Measurements from ENCODE around the gene COG5.

Gene COG5

DNA sequence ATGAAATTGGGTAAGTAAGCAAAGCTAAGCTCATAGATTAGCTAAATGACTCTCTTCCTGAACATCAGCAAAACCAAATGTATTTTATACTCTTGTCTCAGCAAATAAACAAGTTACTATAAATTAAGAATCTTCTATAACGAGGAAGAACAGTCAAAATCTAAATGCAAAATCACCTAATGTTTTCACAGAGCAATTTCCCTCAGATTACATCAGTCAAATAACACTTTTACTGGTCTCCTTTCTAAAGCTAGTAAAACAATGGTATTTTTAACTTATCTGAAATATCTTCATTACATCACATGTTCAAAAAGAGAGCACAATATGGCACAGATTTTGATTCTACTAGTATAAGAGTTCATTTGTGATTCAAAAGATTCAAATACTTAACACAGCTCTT lies 110.3 kb downstream of the COG5 start:
- DNase-seq = no peak

DNA sequence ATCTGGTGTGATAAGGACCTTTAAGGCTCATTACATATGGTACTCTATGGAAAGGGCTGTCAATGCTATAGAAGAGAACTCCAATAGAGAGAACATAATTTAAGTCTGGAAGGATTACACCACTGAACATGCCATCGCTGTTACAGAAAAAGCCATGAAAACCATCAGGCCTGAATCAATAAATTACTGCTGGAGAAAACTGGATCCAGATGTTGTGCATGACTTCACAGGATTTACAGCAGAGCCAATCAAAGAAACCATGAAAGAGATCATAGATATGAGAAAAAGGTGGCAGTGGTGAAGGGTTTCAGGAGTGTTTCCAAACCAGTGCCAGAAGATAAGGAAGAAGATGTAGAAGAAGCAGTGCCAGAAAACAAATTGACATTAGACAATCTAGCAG lies 112.8 kb downstream of the COG5 start:
- no peak for DNase-seq

DNA sequence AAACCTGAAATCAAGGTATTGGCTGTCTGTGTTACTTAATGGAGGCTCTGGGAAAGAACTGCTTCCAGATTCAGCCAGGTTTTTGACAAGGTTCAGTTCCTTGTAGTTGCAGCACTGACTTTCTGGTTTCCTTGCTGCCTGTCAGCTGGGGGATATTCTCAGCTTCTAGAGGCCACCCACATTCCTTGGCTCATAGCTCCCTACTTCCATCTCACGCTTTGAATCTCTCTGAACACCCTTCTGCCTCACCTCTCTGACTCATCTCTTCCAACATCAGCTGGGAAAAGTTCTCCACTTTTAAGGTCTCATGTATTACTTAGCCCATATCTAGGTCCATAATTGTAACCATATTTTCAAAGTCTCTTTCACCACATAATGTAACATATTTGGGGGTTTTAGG lies 116.7 kb downstream of the COG5 start:
- DNase-seq = no peak

DNA sequence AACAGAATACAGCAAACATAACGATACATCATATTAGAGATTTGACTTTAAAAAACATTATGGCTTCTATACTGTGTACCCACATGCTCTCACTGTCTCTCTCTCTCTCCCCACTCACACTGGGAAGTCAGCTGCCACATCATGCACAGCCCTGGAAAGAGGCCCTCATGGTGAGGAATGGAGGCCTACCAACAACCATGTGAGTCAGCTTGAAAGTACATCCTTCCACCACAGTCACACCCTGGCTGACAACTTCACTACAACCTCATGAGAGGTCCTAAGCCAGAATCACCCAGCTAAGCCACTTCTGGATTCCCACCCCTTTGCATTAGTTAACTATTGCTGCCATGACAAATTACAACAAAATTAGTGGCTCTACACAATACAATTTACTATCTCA lies 117.2 kb downstream of the COG5 start:
- DNase-seq = no peak

DNA sequence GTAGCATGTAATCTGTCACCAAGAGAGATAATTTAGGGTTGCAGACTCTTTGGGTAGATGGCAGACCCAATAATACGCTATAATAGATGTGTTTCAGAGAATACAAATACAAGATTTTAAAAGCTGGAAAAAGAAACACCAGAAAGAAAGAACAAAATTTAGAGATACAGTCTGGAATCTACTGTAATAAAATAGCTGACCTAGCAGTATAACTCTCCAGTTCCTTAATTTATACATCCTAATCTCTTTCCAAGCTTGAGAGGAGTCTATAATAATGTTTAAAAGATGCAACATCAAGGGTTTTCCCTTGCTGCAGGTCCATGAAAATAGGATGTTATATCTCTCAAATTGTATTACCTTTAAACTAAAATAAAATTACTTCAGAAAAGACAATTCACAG lies 121.0 kb downstream of the COG5 start:
- no peak for DNase-seq

DNA sequence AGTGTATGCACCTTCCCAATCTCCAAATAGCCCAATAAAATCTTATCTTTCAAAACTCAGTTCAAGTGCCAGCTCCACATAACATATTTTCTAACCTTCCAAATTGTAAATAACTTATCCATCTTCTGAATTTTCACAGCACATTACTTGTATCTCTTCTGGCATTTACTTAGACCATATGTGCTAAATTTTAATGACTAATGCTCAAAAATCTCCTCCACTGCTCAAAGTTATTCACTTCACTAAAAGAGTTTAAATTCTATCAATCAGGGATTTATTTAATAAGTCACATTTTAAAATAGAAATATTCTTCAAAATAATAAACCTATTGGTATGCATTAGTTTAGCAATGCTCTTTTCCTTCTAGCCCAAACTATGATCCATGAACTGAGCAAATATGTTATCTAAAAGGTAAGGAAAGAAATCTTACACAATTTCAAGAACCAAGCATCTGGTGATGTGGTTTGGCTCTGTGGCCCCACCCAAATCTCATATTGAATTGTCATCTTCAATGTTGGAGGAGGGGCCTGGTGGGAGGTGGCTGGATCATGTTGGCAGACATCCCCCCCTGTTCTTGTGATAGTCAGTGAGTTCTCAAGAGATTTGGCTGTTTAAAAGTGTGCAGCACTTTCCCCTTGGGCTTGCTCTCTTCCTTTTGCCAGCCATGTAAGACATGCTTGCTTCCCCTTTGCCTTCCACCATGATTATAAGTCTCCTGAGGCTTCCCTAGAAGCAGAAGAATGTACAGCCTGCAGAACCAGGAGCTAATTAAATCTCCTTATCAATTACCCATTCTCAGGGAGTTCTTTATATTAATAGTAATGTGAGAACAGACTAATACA lies 121.9 kb downstream of the COG5 start:
- DNase-seq = no peak

DNA sequence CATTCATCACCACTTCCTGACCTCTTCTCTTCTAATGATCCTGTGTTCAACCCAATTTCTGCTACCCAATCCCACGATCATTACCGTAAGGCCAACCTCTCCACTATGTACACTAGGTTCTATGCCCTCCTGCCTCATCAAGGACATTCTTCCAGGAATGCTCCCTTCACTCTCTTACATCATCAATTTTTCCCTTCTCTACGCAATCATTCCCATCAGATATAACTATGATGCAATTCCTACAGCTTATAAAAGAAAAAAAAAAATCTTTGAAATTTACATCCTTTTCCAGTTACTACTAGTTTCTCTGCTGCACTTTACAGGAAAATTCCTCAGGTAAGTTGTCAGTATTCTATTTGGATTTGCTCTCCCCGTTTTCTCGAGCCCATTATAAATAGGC lies 124.7 kb downstream of the COG5 start:
- no peak for DNase-seq

DNA sequence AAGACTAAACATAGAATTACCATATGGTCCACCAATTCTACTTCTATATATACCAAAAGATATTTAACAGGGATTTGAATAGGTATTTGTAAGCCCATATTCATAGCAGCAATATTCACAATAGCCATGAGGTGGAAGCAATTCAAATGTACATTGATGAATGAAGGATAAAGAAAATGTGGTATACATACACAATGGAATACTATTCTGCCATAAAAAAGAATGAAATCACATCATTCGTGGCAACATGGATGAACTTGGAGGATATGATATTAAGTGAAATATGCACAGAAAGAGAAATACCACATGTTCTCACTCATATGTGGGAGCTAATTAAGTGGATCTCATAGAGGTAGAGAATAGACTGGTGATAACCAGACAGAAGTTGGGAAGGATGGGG lies 128.0 kb downstream of the COG5 start:
- DNase-seq = no peak

DNA sequence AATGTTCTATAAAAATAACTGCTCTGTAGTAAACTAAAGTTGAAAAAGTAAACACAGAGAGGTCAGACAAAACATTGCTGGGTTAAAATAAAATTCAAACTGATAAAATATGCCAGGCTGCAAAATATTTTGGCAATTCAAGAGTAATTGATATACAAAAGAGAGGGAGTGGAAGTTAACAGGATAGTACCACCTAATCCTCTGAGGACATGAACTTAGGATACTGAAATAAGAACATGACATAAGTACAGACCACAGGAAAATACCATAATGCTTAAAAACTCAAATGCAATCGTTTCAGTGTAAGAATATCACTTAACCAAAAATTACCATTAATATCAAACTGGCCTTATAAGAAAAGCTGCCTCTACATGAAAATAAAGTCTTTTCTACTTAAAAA lies 131.5 kb downstream of the COG5 start:
- DNase-seq = no peak

DNA sequence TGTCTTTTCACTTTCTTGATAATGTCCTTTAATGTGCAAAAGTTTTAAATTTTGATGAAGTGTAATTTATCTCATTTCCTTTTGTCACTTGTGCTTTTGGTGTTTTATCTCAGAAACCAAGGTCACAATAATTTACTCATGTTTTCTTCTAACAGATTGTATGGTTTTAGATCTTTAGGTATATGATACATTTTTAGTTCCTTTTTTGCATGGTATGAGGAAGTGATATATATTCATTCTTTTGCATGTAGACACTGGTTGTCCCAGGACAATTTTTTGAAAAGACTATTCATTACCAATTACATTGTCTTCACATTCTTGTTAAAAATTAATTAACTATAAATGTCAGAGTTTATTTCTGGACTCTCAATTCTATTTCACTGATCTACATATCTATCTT lies 133.7 kb downstream of the COG5 start:
- no peak for DNase-seq

DNA sequence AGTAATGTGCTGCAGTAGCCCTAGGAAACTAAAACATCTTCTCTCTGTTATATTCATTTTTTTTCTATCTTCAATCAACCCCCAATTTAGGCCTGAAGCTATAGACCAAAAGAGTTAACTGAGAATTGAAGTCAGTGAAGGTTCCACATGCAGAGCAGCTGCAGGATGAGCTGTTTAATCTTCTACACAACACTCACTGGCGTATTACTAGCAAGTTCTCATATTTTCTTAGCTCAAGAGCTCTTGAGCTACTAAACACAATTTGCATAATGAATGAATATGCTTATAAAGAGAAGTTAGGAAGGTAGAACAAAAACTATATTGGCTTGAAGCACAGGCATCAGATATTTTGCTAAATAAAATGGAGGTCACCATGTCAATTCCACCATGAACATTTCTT lies 135.1 kb downstream of the COG5 start:
- no peak for DNase-seq

DNA sequence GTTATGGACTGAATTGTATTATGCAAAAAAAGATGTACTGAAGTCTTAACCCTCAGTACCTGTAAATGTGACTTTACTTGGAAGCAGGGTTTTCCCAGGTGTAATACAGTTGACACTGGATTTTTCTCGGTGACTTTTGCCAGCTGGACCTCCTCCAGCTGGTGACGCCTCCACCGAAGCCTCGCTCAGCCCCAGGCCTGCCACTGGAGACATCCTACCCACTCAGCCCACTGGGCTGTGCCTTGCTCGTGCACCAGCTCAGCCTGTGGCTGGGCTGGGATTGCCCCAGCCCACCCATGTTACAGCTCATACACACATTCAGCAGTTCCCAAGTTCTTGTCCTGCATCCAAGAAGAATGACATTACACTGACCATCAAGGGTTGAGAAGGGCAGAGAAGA lies 136.3 kb downstream of the COG5 start:
- DNase-seq = no peak

DNA sequence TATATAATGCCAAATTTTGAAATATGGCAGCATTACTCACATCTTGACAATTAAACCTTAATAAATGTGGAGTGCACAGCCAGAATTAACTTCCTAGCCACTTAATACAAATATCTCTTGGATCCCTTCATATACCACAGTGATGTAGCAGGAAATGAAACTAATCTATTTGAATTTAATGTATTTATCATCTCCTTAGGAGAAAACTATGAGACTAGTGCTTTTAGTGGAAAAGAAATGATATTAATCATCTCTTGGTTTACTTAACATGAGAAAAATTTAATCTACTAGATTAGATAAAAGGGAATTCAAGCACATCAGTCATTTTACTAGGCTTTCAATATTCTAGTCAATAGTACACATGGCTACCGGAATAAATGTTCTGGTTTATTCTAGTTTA lies 149.5 kb downstream of the COG5 start:
- DNase-seq = no peak

DNA sequence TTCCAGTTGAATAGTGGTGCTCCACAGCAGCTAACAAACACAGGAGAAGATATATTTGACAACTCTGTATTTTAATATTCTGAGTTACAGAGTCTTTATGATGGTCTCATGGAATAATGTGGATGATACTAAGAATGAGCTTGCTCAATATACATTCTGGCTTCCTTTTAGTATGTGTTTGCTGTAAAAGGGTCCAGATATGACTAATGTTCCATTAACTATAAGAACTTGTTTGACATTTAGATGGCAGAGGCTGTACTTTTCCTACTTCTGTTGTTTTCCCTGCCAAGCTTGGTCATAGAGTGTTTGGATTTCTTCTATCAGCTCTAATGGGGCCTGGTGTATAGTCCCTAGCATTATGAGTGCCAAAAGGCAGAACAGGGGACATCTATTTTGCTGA lies 155.4 kb downstream of the COG5 start:
- DNase-seq = no peak

DNA sequence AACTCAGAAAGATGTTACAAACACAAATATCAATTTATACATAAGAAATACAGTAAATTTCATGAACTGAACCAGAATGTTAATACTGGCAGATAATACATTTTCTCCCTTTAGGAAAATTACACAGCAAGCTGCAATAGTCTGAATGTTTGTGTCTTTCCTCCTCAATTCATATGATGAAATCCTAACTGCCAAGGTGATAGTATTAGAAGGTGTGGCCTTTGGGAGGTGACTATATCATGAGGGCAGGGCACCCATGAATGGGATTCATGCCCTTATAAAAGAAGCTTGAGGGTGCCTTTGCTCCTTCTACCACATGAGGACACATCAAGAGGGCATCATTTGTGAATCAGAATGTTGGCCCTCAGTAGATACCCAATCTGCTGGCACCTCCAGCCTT lies 158.2 kb downstream of the COG5 start:
- DNase-seq = no peak

DNA sequence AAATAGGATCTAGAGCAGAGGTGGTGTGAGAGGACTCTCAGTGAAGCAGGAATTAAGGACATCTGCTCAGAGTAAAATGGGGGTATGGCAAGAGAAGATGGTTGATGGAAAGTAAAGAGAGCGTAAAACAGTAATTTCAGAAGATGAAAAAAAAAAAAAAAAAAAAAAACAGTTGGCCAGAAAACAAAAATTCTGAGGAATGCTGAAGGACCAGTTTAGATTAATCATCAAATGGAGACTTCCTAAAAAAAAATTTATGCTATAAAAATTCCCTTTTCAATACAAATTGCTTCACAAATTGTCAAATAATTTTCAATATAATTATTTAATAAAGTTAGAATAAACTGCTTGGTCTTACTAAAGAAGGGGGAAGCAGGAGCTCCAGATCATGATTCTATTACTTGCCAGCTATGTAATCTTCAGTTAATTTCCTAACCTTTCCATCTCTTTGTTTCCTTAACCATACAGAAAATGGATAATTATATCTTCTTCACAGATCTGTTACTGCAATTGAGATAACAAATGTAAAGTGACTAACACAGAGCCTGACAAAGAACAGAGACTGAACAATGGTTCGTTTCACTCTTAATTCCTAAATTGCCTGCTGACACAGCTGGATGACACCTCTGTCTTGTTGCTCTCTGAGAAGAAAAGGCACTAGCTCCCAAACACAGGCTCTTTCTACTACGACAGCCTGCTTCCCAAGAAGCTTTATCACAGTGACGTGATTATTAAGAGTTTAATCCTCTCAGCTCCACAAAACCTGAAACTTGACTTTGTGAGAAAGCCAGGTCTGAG lies 158.8 kb downstream of the COG5 start:
- no peak for DNase-seq

DNA sequence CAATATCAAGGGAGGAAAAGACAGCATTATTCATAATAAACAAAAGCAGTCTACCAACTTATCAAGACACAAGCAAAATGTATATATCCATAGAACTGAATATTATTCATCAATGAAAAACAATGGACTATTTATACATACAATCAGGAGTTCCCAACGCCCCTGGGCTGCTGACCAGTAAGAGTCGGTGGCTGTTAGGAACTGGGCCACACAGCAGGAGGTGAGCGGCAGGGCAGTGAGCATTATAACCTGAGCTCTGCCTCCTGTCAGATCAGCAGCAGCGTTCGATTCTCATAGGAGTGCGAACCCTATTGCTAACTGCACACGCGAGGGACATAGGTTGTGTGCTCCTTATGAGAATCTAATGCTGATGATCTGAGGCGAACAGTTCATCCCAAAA lies 165.6 kb downstream of the COG5 start:
- DNase-seq = no peak

DNA sequence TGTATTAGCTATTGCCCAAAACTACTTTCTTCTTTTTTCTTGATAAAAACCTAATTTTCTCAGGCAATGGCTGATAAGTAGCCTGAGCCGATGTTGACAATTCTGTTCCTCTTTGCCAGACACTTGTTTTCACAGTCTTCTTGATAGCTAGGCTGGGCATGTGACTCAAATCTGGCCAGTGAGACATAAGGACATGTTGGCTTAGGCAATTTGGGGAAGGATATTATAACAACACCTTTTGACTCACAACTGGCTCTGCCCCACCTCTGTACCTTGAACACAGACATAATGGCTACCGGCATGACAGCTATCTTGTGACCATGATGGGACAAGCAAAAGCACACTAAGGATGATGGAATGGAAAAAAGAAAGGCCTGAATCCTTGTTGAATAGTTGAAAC lies 166.7 kb downstream of the COG5 start:
- no peak for DNase-seq

DNA sequence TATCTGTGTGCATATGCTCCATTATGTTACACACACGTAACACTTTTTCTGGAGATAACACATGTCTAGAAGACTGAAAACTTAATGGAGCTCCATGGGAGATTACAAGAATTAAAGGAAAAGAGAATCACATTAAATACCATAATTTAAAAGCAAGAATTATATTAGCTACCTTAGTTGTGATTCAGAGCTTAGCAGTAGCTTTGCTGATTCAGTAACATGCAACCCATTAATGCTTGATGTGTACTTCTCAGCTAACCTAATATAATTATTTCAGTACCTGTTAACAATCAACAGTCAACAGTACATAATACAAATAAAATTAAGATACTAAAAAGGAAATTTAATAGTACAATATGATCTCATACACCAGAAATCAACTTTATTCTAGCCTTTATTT lies 167.6 kb downstream of the COG5 start:
- DNase-seq = no peak

DNA sequence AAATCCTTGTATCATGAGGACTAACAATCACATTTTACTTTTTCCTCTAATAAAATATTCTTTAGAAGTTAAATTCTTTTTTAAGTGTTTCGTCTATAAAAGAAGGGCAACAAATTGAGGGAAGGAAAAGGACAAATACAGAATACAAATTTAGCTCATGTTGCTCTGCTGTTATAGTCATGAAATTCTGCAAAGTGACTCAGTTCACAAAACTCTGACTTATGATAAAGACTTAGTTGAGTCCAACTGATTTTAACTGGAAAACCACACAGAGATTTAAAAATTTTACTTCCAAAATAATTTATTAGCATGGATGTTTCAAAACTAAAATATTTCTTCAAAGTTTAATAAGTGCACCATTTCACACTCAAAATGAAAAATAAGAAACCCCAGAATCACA lies 168.9 kb downstream of the COG5 start:
- no peak for DNase-seq

DNA sequence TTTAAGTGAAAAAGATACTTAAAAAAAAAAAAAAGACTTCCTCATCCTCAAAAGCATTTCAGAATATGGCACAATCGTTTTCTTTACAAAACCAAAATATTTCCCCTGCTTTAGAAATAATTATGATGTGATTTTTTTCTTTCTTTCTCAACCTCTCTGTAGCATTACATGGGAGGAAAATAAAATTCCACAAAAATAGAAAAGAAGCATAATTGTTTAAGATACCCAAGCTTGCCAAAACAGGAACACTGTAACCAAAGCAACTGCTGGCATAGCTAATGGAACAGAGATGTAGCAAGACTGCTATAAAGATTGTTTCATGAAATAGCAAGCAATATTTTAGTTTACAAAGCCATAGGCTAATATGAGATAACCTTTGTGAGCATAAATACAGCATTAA lies 169.4 kb downstream of the COG5 start:
- DNase-seq = no peak

DNA sequence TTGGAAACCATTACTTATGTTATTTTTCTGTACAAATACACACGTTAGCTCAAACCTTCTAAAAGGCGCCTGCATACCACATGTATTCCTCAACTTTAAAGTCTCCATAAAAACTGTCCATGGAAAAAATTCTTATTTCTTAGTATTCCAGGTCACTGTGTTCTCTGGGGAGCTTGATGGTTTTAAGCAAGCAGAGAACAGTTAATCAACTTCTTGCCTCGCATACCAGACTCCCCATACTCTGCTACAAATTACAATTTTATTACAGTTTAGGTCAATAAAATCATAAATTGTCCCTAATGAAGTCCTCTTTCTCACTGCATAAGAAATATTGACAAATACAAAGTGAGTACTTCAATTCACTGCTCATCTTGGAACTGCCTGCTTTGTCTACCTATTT lies 170.9 kb downstream of the COG5 start:
- no peak for DNase-seq

DNA sequence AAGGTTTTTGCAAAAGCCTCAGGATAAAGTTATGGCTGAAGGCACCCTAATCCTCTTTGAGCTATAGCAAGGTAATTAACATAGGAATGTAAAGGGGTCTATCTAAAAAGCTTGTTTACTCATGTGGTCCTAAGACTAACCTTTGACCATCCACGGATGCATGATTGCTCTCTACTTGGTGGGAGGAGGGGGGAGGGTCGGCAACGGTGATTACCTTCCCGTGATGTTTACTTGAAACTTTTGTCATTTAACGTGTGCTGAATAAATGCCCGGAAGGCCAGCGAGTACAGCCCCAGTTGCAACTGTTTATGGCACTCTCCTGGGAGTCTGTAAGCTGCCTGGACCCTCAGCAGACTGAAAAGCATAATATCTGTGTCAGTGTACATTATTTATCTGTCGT lies 172.8 kb downstream of the COG5 start:
- no peak for DNase-seq

DNA sequence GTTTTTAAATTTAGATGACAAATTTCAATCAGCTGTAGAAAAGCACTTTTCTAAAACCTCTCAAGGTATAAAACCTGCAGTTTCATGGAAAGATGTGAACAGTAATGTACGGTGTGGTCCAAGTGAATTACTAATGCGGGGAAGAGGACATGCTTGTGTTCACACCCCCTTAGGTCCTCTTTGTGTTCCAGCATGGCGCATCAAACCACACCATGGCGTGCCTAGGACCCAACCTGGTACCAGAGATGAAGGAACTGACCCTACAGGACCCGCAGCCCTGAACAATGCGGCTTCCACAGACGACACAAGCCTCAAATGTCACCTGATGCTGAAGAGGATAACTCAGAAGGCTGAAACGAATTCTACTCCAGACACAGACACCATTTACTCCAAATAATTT lies 175.1 kb downstream of the COG5 start:
- DNase-seq = no peak

All from NCI-H2171 (cell line).